Astrocyte of the cerebellum (primary cell): ENCODE measurements around the gene NXPH1.

ENCODE experiments used
- DNase-seq: peaks from one replicate; pipeline ENCODE4 v3.0.0-alpha.2; 2011; ENCODE audit warnings: low read depth
- H3K4me3 ChIP-seq: 2 replicates; pipeline ENCODE4 v1.5.1; 2011; ENCODE audit warnings: mild to moderate bottlenecking, low read depth, low read length, moderate library complexity
- CTCF ChIP-seq: IDR thresholded peaks from 2 replicates; pipeline ENCODE4 v1.5.1; 2012; ENCODE audit warnings: low read length, low read depth, moderate library complexity, mild to moderate bottlenecking; ENCODE audit errors: missing control alignments
- in situ Hi-C: cut with HindIII; loops from 2 replicates; pipeline ENCODE4 v1.10.0; 2017; ENCODE audit warnings: low sequenced_read_pairs

The NXPH1 gene

GRCh38 chr7:8592167-8592566 lies 158.8 kb downstream of the NXPH1 start:
- H3K4me3 ChIP-seq: no peak overlapping the region
- DNase-seq: no peak
- no peak for TF ChIP-seq CTCF
- in situ Hi-C loops: no loop called here

GRCh38 chr7:8594115-8594514 lies 160.7 kb downstream of the NXPH1 start:
- in situ Hi-C loops: no loop called here

GRCh38 chr7:8597565-8597964 lies 164.2 kb downstream of the NXPH1 start:
- H3K4me3 ChIP-seq: no peak overlapping the region
- no peak for TF ChIP-seq CTCF
- no peak for DNase-seq
- in situ Hi-C loops: no loop called here

More at GRCh38 chr7:8594115-8594514, 160.7 kb downstream of the NXPH1 start:
- no peak overlapping the region for H3K4me3 ChIP-seq
- no peak for TF ChIP-seq CTCF
- DNase-seq: no peak

GRCh38 chr7:8601121-8601520 lies 167.7 kb downstream of the NXPH1 start:
- no peak for TF ChIP-seq CTCF
- no peak overlapping the region for H3K4me3 ChIP-seq
- in situ Hi-C loops: no loop called here
- no peak for DNase-seq

- H3K4me3 ChIP-seq: no peak overlapping the region
- in situ Hi-C loops: no loop called here
- DNase-seq: no peak
- TF ChIP-seq CTCF: no peak
Measured at GRCh38 chr7:8605221-8605620, 171.8 kb downstream of the NXPH1 start.

- DNase-seq: no peak
- no peak for TF ChIP-seq CTCF
- in situ Hi-C loops: no loop called here
- no peak overlapping the region for H3K4me3 ChIP-seq
Measured at GRCh38 chr7:8612584-8612983, 179.2 kb downstream of the NXPH1 start.

- in situ Hi-C loops: no loop called here
- H3K4me3 ChIP-seq: no peak overlapping the region
- no peak for DNase-seq
- no peak for TF ChIP-seq CTCF
Measured at GRCh38 chr7:8613191-8613590, 179.8 kb downstream of the NXPH1 start.
